HepG2 (cell line): ENCODE measurements around the gene EIF4G3.

ENCODE experiments used
- CTCF ChIP-seq: sonication (generic); formaldehyde crosslinking; IDR thresholded peaks from 2 replicates; pipeline ENCODE4 v1.5.0; 2020; ENCODE audit warnings: mild to moderate bottlenecking, missing genetic modification reagents, moderate library complexity
- DR1 ChIP-seq: sonication (generic); formaldehyde crosslinking; IDR thresholded peaks from 2 replicates; pipeline ENCODE4 v1.8.0; 2021; ENCODE audit warnings: mild to moderate bottlenecking, missing genetic modification reagents, inconsistent platforms
- HIVEP1 ChIP-seq: sonication (generic); formaldehyde crosslinking; IDR thresholded peaks from 2 replicates; pipeline ENCODE4 v1.4.0; 2020; ENCODE audit warnings: mild to moderate bottlenecking, missing genetic modification reagents
- MEIS1 ChIP-seq: sonication (generic); formaldehyde crosslinking; IDR thresholded peaks from 2 replicates; pipeline ENCODE4 v1.9.0; 2021; ENCODE audit warnings: mild to moderate bottlenecking, missing genetic modification reagents, moderate library complexity, borderline replicate concordance
- MYC ChIP-seq: sonication (generic); formaldehyde crosslinking; IDR thresholded peaks from 2 replicates; pipeline ENCODE4 v1.9.0; 2021; ENCODE audit warnings: missing genetic modification reagents, borderline replicate concordance
- NFE2 ChIP-seq: sonication (generic); formaldehyde crosslinking; IDR thresholded peaks from 2 replicates; pipeline ENCODE4 v1.4.0; 2020; ENCODE audit warnings: missing genetic modification reagents
- REST ChIP-seq, 2 experiments: IDR thresholded peaks; 2 replicates each; pipeline ENCODE4 v1.6.1; 2011 to 2012; ENCODE audit warnings: low read length in 2 of 2, borderline replicate concordance in 1 of 2, low read depth in 1 of 2, mild to moderate bottlenecking in 1 of 2, moderate library complexity in 1 of 2
- SYNCRIP ChIP-seq: fragments of 200-400 bp; formaldehyde crosslinking; IDR thresholded peaks from 2 replicates; pipeline ENCODE4 v1.6.1; 2018; ENCODE audit warnings: mild to moderate bottlenecking, low read depth, low read length; ENCODE audit not compliant: insufficient read depth
- ZNF12 ChIP-seq: sonication (generic); formaldehyde crosslinking; IDR thresholded peaks from 2 replicates; pipeline ENCODE4 v1.5.0; 2020; ENCODE audit warnings: missing genetic modification reagents

GRCh38 chr1:21110163-21110562, 66.5 kb downstream of the EIF4G3 start:
- TF ChIP-seq REST (IDR thresholded peaks at IDR 0.05; ENCODE audit: borderline replicate concordance in 1 of 2, low read depth in 1 of 2, low read length in 2 of 2), result no peak
- no peak for TF ChIP-seq ZNF12 (CRISPR knock-in tag)
- no peak for TF ChIP-seq CTCF (CRISPR knock-in tag)
- TF ChIP-seq NFE2 (CRISPR knock-in tag), result no peak
- no peak for TF ChIP-seq MYC (CRISPR knock-in tag)
- TF ChIP-seq HIVEP1 (CRISPR knock-in tag), result no peak
- no peak for TF ChIP-seq SYNCRIP
- no peak for TF ChIP-seq DR1
- no peak for TF ChIP-seq MEIS1 (CRISPR knock-in tag)
